Muscle layer of duodenum (tissue), 2 donors: ENCODE results near the gene NLRP6.
"Not testable (repeated sequence)": the region's sequence is repeated elsewhere in the genome, so short reads cannot be mapped to it uniquely, and the experiment has no call there.

Source experiments
- H3K27ac ChIP-seq: one replicate; pipeline ENCODE4 v1.7.0; 2013; ENCODE audit warnings: mild to moderate bottlenecking, low read length
- H3K27me3 ChIP-seq: one replicate; pipeline ENCODE4 v1.7.0; 2013; ENCODE audit warnings: low read depth, mild to moderate bottlenecking, control low read depth, low read length
- H3K36me3 ChIP-seq, 2 donors: one replicate each; pipeline ENCODE4 v1.7.0; 2013; ENCODE audit warnings: low read length in 2 of 2, control low read depth in 1 of 2, mild to moderate bottlenecking in 1 of 2; ENCODE audit not compliant: insufficient read depth in 2 of 2, control insufficient read depth in 1 of 2
- H3K4me1 ChIP-seq, 2 donors: one replicate each; pipeline ENCODE4 v1.7.0; 2013; ENCODE audit warnings: low read length in 2 of 2, mild to moderate bottlenecking in 2 of 2, control low read depth in 1 of 2, moderate library complexity in 1 of 2; ENCODE audit not compliant: insufficient read depth in 2 of 2, control insufficient read depth in 1 of 2
- H3K4me3 ChIP-seq, 2 donors: one replicate each; pipeline ENCODE4 v1.7.0; 2013; ENCODE audit warnings: low read length in 2 of 2, low read depth in 1 of 2, mild to moderate bottlenecking in 1 of 2
- H3K9me3 ChIP-seq, 2 donors: one replicate each; pipeline ENCODE4 v1.7.0; 2013; ENCODE audit warnings: low read length in 2 of 2, control low read depth in 1 of 2, mild to moderate bottlenecking in 1 of 2; ENCODE audit not compliant: control insufficient read depth in 1 of 2
- donor health status: healthy.

NLRP6 gene

DNA sequence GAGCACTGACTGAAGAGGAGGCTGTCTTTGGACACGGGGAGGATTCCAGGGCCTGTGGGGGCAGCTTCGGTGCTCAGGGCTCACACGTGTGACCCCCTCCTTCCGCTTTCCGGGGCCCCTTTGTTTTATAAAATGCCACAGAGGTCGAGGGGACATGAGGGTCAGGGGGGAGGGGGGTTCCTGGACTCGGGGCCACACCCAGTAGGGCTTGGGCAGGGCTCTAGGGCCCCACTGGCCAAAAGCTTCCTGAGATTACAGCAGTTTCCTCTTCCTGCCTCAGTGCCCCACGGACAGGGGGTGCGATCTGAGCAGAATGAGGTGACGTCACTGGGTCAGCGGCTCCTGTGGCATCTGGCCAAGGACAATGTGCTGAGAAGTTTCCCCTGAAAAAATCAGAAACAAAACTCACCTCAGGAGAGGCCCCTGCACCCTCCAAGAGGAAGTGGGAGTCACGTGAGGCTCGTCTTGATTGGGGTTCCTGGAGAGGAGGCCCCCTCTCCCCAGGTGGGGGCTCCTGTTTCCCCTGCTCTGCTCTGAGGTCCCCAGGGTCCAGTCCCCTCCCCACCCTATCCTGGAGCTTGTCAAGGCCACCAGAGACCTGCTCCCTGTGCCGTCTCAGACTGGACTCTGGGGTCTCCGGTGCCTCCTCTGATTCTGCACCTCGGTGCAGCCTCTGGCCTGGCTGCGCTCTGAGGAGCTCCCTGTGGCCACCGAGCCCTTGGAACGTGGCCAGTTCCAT, 48.8 kb downstream of the NLRP6 start:
- Histone ChIP-seq H3K4me1 (peaks cover 19 to 21% of the 10 kb centered on the region in 2 donors), H3K27ac (peak overlapping the region; percentile 89), H3K36me3 (no peaks in the 10 kb centered on the region), H3K9me3 (no peaks in the 10 kb centered on the region), H3K27me3 (no peaks in the 10 kb centered on the region), H3K4me3 (peak overlapping the region; percentile 13 to 23)

DNA sequence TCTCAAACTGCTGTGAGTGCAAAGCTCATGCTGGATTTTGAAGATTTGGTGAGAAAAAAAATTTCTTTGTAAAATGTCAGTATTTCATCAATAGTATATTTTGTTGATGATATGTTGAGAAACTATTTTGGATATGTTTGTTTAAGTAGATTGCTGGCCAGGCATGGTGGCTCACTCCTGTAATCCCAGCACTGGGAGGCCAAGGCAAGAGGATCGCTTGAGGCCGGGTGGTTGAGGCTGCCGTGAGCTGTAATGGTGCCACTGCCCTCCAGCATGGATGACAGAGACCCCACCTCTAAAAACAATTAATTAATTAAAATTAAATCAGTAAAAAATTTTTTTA, 49.3 kb downstream of the NLRP6 start:
- Histone ChIP-seq H3K4me3 (peak overlapping the region in 1 of 2 donors; percentile 13), H3K4me1 (peaks cover 19 to 21% of the 10 kb centered on the region in 2 donors), H3K27ac (peak overlapping the region; percentile 89)

DNA sequence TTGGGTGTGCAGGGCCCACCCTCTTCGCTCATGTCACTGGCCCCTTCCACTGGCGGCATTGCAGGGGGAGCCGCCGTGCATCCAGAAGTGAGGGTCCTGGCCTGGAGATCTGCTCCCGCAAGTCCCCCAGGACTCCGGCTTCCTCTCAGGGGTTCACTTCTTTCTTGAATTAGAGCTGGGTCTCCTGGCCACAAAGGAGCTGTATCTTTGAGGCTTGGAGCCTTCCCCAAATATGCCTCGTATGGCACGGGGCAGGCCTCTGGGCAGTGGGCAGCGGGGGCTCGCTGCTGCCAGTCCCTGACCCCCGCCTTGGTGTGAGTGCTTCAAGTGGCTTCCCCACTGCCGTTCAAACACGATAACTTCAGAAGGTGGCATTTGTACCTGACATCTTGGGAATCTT, 49.8 kb downstream of the NLRP6 start:
- Histone ChIP-seq H3K4me3 (no peak overlapping the region), H3K4me1 (peaks cover 19 to 21% of the 10 kb centered on the region in 2 donors), H3K9me3 (no peaks in the 10 kb centered on the region), H3K27ac (no peak overlapping the region), H3K36me3 (no peaks in the 10 kb centered on the region), H3K27me3 (no peaks in the 10 kb centered on the region)

More for the DNA sequence above, 49.3 kb downstream of the NLRP6 start:
- Histone ChIP-seq H3K9me3 (no peaks in the 10 kb centered on the region), H3K27me3 (no peaks in the 10 kb centered on the region), H3K36me3 (no peaks in the 10 kb centered on the region)

DNA sequence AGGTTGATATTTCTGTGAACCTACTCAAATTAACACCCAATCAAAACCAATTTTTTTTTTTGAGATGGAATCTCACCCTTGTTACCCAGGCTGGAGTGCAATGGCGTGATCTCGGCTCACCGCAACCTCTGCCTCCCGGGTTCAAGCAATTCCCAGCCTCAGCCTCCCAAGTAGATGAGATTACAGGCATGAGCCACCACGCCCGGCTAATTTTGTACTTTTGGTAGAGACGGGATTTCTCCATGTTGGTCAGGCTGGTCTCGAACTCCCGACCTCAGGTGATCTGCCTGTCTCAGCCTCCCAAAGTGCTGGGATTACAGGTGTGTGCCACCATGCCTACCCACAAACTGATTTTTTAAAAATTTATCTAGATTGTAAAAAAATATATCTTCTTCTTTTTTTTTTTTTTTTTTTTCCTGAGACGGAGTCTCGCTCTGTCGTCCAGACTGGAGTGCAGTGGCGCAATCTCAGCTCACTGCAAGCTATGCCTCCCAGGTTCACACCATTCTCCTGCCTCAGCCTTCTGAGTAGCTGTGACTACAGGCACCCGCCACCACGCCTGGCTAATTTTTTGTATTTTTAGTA, 50.4 kb downstream of the NLRP6 start:
- H3K4me3 ChIP-seq, H3K27ac ChIP-seq, H3K36me3 ChIP-seq, H3K9me3 ChIP-seq, H3K27me3 ChIP-seq: not testable (repeated sequence)
- peaks cover 19 to 21% of the 10 kb centered on the region in 2 donors for H3K4me1 ChIP-seq

DNA sequence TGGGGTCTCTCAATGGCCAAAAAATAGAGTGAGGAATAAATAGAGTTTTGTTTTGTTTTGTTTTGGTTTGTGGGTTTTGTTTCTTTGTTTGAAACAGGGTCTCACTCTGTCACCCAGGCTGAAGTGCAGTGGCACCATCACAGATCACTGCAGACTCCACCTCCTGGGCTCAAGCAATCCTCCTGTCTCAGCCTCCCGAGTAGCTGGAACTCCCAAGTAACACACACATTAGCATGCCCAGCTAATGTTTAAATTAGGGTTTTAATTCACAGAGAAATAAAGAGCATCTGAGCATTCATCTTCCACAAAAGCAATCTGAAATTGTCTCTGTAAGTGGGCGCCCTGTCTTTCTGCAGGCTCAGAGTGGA, 51.7 kb downstream of the NLRP6 start:
- no peak overlapping the region for H3K4me3 ChIP-seq
- H3K4me1 ChIP-seq = peaks cover 15 to 19% of the 10 kb centered on the region in 2 donors
- H3K27me3 ChIP-seq = no peaks in the 10 kb centered on the region
- no peaks in the 10 kb centered on the region for H3K9me3 ChIP-seq
- H3K36me3 ChIP-seq = no peaks in the 10 kb centered on the region
- H3K27ac ChIP-seq = no peak overlapping the region

DNA sequence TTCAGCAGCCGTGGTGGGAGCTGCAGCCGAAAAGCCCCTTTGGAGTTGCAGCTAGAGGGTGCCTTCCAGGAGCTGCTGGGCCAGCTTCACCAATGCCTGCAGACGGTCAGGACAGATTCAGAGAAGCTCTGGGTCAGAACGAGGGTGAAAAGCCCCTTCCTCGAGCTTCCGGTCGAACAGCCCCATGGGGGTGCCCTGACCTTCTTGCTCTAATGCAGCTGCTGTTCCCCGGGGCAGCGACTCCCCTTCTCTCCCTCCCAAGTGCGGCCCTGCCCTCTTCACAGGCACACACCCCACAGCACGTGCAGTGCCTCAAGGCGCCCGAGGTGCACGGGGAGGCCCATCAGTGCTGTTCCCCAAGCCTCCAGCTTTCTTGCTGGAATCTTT, 52.1 kb downstream of the NLRP6 start:
- Histone ChIP-seq H3K27me3 (no peaks in the 10 kb centered on the region), H3K4me1 (peaks cover 15 to 19% of the 10 kb centered on the region in 2 donors), H3K4me3 (no peak overlapping the region), H3K9me3 (no peaks in the 10 kb centered on the region), H3K36me3 (no peaks in the 10 kb centered on the region), H3K27ac (no peak overlapping the region)

DNA sequence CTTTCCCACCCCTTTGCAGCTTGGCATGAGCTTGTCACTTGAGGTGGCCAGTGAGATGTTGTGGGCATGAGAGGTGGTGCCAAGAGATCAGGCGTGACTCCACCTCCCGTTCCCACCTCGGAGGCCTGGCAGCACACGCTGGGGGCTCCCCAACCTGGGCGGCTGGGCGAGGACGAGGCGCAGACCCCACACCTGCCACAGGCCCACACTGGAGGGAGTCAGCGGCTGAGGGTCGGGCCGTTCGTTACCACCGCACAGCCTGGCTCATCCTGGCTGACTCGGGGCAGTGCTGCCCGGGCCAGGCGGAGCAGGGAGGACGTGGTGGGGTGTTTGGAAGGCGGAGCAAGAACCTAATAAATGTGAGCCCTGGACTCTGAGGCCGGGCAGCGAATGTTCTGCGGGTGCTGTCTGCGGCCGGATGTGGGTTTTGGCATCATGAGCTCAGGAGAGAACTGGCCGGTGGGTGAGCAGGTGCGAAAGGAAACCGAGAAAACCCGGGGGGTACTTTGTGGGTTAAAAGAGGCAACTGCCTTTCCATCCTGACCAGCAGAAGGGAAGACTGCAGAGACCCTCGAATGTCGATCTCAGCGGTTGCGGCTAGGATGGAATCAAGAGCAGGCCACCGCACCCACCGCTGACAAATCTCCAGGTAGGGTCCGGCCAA, 52.6 kb downstream of the NLRP6 start:
- Histone ChIP-seq H3K4me3 (no peak overlapping the region), H3K27me3 (no peaks in the 10 kb centered on the region), H3K36me3 (no peaks in the 10 kb centered on the region), H3K9me3 (no peaks in the 10 kb centered on the region), H3K27ac (no peak overlapping the region), H3K4me1 (peaks cover 17% of the 10 kb centered on the region in 2 donors)

DNA sequence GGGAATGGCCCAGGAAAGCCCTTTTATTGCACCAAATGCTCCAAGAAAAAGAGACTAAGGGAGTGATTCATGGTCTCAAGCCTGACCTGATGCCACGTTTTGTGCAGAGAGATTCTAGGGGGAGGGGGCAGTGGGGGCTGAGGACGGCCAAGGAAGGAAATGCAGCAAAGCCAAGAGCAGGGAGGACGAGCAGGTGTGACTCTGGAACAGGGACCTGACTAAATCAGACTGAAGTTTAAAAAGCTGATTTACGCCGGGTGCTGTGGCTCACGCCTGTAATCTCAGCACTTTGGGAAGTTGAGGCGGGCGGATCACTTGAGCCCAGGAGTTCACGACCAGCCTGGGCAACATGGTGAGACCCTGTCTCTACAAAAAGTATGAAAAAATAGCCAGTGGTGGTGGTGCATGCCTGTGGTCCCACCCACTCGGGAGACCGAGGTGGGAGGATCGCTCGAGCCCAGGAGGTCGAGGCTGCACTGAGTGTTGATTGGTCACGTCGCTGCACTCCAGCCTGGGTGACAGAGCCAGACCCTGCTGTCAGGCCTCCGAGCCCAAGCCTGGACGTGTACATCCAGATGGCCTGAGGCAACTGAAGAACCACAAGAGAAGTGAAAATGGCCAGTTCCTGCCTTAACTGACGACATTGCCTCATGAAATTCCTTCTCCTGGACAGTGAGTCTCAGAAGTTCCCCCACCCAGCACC, 53.3 kb downstream of the NLRP6 start:
- Histone ChIP-seq H3K27me3 (no peaks in the 10 kb centered on the region), H3K27ac (no peak overlapping the region), H3K4me1 (peaks cover 16 to 21% of the 10 kb centered on the region in 2 donors), H3K36me3 (no peaks in the 10 kb centered on the region), H3K4me3 (no peak overlapping the region), H3K9me3 (no peaks in the 10 kb centered on the region)

DNA sequence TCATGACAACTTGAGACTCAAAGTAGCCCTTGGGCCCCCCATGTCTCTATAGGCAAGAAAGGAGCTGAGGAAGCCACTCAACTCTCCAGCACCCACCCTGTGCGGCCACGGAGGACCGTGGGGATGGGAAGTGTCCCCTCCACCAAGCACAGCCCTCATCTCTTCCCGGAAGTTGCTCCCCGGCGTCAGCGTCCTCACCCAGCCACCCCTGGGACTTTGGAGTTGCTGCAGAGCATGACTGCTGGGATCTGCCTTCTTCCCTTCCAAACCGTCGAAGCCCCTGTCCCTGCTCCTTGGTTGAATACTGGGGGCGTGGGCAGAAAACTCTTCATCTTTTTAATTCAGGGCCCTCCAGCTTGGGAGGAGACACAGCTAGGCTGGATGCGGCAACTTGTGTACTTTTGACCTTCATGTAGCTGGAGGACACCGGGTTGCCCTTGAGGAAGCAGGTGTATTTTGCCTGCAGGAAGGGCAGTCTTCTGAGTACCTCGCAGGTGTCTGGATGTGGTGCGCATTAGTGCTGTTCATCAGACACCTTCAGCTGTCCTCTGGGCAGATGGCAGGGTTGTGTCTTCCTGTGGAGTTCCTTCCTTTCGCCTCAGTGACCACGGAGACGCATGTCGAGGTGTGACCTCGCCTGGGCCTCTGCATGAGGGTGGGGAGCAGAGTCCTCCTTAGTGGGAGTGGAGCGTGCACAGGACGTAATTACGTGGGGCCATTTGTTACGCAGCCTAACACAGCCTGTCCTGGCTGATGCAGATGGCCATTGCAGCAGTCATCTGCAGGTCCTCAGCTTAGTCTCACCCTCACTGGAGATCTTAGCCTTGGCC, 54.7 kb downstream of the NLRP6 start:
- no peak overlapping the region for H3K27ac ChIP-seq
- no peaks in the 10 kb centered on the region for H3K9me3 ChIP-seq
- H3K4me1 ChIP-seq = peaks cover 8 to 16% of the 10 kb centered on the region in 2 donors
- H3K27me3 ChIP-seq = no peaks in the 10 kb centered on the region
- no peak overlapping the region for H3K4me3 ChIP-seq
- H3K36me3 ChIP-seq = no peaks in the 10 kb centered on the region

DNA sequence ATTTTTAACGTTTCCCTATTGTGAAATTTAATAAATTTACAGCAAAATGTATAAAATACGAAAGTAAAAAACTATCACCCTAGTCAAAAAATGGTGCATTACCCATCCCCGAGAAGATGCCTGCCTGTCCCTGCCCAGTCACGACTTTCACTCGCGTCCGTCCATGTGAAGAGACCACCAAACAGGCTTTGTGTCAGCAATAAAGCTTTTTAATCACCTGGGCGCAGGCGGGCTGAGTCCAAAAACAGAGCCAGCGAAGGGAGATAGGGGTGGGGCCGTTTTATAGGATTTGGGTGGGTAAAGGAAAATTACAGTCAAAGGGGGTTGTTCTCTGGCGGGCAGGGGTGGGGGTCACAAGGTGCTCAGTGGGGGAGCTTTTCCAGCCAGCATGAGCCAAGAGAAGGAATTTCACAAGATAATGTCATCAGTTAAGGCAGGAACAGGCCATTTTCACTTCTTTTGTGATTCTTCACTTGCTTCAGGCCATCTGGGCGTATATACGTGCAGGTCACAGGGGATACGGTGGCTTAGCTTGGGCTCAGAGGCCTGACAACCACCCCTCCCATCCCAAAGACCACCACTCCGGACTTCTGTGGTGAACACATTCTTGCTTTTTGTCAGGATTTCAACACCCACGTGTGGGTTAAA, 55.5 kb downstream of the NLRP6 start:
- H3K27ac ChIP-seq, H3K36me3 ChIP-seq, H3K9me3 ChIP-seq, H3K27me3 ChIP-seq, H3K4me3 ChIP-seq: not testable (repeated sequence)
- peaks cover 8 to 16% of the 10 kb centered on the region in 2 donors for H3K4me1 ChIP-seq
